GM19397 (cell line): ENCODE results near the gene MMP23B.

ENCODE experiments used
- ATAC-seq: cut with Tn5 transposase; IDR thresholded peaks from one replicate; pipeline ENCODE4 v1.9.1; 2021; ENCODE audit warnings: mild to moderate bottlenecking, moderate library complexity; ENCODE audit not compliant: unreplicated experiment

Gene MMP23B

DNA sequence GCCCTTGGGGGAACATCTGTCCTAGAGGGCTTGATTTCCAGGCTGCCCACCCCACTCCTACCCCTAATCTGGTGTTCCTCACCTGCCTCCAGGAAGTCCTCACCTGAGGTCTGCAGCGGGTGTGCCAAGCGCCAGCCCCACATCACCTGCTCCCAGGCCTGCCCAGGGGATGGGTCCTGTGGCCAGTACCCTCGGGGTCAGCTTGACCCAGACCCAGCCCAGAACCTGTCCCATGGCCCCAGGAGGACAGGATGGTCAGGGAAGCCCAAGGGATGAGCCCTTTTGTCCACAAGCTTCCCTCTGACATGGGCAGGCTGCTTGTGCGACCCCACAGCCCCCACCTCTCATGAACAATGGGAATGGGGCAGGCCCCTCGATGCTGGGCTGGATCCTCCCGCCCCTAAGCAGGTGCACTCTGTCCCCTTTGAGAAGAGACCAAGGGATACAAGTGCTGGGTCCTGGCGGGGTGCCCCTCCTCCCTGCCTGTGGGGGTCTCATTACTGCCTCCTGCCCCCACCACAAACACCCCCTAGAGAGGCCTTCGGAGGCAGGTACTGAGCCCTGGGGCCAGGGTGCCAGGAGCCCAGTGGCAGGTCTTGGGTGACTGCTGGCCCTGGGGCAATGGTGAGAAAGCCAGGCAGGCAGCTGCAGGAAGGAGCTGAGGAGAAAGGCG is 13.4 kb upstream of the MMP23B start:
- no peak for ATAC-seq

DNA sequence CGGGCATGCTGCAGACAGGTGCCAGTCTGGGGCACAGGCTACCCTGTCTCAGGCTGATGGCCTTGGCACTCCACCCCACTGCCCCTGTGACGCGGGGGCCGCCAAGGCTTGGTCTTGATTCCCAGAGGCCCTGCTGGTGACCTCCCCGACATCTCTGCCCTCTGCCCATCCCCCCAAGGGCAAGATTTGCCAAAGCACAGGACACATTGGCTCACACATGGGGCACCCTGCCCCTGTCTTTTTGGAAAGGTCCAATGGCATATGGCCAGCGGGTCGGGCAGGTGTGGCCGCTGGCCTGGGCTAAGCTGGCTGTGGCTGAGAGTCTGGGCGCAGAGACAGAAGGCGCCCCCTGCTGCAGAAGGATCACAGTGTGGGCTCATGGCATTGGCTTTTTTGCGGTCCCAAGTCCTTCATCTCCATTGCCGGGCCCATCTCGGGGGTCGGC is 12.0 kb upstream of the MMP23B start:
- no peak for ATAC-seq

DNA sequence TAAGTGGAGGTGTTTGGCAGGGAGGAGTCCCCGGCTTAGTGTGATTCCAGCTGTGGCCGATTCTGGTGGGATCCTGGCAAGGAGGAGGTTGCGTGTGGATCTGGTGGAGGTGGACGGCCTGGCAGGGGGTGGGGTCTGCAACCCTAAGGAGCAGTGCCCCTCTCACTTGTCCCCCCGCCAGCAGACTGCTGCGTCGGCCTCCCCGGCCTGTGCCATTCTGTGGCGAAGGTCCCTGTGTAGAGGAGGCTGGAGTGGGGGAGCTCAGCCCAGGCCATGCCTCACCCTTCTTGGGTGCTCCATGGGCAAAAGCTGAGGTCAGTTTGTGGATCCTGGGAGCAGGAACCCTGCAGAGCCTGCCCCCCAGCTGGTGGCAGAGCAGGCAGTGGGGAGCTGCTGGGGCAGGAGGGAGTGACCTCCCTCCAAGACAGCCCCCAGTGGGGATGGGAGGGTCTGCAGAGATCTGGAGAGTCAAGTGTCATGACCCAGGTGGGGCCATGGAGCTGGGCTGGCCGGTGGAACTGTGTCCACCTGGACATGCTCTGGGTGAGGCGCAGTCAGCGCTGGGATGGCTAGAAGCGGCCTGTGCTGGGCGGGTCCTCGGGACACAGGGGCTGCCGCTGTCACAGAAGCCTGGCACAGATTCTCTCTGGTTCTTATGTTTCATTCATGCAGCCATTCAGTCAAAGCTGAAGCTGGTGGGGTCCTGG is 11.4 kb upstream of the MMP23B start:
- ATAC-seq, result no peak

DNA sequence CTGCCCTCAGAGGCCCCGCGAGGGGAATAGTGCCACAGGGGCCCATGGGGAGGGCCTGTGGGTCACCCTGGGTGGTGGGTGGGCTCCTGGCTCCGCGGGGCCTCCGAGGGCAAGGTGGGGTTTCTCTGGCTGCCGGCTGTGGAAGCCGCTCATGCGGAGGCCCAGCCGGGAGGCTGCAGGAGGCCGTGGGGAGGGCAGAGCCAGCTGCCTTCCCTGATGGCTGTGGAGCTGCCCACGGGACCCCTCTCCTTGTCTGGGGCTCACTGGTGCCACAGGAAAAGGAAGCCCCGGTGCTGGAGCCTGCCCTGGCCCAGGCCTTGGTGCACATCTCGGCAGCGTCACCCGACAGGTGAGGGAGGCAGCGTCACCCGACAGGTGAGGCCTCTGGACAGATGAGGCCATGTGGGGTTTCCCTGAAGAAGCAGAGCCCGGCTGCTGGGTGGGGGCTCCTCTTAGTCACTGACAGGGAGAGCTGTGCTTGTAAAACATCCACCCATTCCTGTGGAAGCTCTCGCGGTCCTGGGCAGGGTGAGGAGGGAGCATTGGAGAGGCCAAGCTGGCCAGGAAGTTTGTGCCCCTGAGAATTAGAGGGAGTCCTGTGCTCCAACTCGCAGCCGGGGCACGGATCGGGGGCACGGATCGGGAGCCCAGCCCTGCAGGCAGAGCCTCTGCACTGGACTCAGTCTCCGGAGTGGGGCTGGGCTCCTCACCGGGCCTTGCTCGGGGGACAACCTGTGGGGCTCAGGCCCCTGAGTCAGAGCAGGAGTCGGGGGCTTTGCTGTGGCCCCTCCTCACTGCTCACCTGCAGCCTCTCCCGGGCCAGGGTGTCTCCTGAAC is 10.6 kb upstream of the MMP23B start:
- ATAC-seq, result no peak

DNA sequence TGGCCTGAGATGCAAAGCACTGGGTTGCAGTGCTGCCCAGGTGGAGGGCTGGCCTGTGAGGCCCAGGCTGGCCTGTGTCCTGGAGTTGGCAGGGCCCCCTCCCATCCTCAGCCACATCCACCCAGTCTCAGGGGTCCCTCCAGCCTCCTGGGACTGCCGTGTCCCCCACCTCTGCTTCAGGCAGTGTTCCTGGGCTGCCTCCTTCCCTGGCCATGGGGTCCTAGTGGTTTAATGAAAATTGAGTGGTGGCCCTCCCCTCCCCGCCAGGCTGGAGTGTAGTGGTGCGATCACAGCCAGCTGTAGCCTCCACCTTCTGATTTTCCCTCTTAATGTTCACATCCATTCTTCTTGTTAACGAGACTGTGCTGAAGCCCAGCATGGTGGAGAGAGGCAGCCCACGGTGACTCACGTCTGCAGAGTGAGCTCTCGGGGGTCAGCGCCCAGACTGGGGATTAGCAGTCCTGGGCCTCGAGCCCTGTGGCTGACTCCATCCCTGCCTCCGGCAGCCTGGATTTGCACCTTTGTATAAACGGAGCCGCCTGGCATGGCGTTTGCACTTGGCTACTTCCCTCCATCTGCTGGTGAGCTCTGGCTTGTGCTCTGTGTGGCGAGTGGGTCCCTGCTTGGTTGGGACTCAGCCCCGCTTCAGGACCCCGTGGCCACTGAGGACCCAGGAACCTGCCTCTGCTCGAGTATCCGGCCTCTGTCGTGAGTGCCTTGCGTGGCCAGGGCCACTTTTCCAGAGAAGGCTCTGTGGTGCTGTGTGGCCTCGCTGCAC is 9.8 kb upstream of the MMP23B start:
- ATAC-seq, result no peak

DNA sequence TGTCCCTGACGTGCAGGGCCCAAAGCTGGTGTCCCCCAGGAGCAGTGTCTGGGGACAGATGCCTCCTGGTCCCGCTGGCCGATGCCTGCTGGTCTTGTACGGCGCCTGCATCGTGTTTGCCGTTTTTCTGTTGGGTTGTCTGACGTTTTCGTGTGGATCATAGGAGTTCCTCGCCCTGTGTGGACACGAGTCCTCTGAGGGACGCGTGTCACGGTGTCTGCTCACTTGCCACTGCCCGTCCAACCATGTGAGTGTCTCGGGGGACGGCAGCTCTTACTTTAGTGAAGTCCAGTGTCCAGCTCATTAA is 9.2 kb upstream of the MMP23B start:
- ATAC-seq, result no peak

DNA sequence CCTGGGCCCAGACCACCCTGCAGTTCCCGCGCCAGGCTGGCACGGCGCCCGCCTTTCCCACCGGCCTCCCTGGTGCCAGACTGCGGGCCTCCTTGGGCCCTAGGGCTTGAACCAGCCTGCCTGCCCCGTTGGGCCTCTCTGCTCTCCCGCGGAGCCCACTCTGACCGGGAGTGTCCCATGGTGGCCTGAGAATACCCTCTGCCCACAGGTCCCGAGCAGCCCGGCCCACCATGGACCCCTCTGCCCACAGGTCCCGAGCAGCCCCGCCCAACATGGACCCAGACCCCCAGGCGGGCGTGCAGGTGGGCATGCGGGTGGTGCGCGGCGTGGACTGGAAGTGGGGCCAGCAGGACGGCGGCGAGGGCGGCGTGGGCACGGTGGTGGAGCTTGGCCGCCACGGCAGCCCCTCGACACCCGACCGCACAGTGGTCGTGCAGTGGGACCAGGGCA is 8.8 kb upstream of the MMP23B start:
- no peak for ATAC-seq

DNA sequence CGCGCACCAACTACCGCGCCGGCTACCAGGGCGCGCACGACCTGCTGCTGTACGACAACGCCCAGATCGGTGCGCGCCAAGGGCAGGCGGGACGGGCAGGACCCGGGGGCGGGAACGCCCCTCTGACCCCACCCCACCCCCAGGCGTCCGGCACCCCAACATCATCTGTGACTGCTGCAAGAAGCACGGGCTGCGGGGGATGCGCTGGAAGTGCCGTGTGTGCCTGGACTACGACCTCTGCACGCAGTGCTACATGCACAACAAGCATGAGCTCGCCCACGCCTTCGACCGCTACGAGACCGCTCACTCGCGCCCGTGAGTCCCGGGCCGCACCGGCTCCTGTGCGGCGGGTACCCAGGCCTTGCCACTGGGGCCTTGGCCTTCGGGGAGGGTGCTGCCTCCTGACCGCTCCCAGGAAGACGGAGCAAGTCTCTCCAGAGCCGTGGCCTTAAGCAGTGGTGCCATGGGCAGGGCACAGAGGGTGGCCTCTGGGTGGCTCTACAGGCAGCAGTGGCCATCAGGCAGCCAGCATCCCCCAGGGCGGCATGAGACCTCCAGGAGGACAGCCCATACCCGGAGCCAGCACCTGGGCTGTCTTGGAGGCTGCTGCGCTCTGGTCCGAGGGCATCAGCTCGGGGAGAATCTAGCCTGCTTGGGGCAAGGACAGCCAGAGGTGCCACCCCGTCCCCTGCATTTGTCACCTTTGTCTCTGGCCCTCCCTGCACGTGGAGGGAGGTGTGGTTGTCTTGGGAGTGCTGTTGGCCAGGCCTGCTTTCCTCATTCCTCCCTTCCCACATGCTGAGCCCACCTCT is 8.1 kb upstream of the MMP23B start:
- ATAC-seq, result no peak

DNA sequence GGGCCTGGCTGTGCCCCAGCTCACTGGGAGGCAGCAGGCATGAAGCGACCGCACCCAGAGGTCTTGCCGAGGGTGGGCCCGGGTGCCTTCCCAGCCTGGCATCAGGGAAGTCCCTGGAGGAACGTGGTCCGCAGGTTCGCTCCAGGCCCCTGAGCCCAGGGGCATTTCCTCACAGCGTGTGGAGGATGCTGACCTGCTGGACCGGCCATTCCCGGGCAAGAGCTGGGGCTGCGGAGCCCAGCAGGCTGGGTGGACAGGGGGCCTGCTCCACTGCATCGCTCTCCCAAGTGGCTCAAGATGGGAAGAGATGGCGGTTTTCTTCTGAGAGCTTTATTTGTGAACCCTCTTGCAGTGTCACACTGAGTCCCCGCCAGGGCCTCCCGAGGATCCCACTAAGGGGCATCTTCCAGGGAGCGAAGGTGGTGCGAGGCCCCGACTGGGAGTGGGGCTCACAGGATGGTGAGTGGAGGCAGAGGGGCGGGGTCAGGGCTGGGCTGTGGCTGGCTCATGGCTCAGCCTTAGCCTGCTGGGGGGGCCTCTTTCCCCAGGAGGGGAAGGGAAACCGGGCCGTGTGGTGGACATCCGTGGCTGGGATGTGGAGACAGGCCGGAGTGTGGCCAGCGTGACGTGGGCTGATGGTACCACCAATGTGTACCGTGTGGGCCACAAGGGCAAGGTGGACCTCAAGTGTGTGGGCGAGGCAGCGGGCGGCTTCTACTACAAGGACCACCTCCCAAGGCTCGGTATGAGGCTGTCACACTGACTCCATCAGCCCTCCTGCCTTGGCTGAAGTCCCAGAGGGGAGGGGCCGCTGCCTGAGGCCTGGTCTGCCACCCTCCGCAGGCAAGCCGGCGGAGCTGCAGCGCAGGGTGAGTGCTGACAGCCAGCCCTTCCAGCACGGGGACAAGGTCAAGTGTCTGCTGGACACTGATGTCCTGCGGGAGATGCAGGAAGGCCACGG is 7.2 kb upstream of the MMP23B start:
- ATAC-seq, result no peak

DNA sequence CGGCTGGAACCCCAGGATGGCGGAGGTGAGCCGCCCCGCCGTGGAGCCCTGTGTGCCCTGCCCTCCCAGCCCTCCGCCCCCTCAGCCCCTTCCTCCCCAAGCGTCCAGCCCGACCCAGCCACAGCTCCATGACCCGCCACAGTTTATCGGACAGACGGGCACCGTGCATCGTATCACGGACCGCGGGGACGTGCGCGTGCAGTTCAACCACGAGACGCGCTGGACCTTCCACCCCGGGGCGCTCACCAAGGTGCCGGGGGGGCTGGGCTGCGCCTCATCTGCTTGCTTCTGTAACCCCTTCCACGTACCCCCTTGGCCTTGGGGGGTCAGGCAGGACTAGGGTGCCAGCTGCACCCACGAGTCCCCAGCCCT is 6.6 kb upstream of the MMP23B start:
- no peak for ATAC-seq

DNA sequence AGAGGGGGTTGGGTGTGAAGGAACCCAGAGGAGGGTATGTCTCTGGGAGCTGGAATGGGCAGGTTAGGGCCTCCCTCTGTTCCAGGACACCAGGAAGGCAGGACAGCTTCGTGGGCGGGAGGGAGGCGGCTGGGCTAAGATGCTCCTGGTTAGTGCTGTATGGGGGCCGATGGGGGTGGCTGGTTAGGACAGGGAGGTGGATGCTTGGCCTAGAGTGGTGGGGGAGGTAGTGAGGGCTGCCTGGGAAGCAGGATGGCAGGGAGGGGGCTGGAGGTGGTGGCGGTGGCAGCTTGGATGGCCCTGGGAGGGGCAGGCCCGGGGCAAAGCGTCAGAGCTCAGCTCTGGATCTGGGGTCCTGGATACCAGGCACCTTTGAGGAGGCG is 6.2 kb upstream of the MMP23B start:
- no peak for ATAC-seq

DNA sequence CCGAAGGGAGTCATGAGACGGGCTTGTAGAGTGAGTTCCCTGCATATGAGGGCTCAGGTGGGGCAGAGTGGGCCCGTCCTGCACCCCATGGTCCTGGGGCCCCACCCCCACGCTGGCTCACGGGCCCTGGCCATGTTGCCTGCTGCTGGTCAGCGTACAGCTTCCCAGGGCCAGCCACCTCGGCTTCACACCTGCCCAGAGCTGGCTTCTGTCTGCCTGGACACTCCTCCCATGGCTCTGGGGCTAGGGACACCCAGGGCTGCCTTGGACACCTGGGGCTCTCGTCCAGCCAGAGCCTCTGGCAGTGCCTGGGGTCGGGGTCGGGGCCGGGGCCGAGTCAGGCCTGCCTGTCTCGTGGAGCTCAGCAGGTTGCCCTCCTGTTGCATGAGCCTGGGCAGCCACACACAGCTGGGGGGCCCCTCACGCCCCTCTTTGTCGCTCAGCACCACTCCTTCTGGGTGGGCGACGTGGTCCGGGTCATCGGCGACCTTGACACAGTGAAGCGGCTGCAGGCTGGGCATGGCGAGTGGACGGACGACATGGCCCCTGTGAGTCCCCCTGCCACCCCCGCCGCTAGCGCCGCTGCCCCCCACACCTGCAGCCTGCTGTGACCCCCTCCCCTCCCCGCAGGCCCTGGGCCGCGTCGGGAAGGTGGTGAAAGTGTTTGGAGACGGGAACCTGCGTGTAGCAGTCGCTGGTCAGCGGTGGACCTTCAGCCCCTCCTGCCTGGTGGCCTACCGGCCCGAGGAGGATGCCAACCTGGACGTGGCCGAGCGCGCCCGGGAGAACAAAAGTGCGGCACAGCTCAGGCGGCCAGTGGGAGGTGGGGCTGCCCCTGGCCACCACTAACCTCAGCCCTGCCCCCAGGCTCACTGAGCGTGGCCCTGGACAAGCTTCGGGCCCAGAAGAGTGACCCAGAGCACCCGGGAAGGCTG is 5.5 kb upstream of the MMP23B start:
- no peak for ATAC-seq

DNA sequence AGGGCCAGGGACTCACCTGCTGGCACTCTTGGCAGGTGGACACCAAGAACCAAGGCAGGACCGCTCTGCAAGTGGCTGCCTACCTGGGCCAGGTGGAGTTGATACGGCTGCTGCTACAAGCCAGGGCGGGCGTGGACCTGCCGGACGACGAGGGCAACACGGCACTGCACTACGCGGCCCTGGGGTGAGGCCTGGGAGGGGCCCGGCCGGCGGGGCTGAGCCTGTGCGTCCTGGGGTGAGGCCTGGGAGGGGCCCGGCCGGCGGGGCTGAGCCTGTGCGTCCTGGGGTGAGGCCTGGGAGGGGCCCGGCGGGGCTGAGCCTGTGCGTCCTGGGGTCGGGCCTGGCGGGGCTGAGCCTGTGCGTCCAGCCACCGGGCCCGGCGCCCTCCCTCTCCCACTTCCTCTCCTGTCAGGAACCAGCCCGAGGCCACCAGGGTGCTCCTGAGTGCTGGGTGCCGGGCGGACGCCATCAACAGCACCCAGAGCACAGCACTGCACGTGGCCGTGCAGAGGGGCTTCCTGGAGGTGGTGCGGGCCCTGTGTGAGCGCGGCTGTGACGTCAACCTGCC is 4.6 kb upstream of the MMP23B start:
- no peak for ATAC-seq

DNA sequence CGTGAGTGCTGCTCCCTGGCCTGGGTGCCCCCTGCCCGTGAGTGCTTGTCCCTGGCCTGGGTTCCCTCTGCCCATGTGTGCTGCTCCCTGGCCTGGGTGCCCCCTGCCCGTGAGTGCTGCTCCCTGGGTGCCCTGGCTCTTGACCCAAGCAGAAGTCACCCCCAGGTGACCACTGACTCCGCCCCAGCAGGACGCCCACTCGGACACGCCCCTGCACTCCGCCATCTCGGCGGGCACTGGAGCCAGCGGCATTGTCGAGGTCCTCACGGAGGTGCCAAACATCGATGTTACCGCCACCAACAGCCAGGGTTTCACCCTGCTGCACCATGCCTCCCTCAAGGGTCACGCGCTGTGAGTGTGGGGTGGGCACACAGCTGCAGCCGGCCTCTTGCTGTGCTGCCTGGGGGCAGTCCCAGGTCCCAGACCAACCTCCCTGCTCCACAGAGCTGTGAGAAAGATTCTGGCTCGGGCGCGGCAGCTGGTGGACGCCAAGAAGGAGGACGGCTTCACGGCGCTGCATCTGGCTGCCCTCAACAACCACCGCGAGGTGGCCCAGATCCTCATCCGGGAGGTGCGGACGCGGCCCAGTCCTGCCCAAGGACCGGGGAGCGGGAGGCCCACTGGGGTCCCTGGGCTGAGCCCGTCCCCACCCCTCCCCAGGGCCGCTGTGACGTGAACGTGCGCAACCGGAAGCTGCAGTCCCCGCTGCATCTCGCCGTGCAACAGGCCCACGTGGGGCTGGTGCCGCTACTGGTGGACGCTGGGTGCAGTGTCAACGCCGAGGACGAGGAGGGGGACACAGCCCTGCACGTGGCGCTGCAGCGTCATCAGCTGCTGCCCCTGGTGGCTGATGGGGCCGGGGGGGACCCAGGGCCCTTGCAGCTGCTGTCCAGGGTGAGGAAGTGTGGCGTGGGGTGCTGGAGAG is 3.9 kb upstream of the MMP23B start:
- ATAC-seq, result no peak

DNA sequence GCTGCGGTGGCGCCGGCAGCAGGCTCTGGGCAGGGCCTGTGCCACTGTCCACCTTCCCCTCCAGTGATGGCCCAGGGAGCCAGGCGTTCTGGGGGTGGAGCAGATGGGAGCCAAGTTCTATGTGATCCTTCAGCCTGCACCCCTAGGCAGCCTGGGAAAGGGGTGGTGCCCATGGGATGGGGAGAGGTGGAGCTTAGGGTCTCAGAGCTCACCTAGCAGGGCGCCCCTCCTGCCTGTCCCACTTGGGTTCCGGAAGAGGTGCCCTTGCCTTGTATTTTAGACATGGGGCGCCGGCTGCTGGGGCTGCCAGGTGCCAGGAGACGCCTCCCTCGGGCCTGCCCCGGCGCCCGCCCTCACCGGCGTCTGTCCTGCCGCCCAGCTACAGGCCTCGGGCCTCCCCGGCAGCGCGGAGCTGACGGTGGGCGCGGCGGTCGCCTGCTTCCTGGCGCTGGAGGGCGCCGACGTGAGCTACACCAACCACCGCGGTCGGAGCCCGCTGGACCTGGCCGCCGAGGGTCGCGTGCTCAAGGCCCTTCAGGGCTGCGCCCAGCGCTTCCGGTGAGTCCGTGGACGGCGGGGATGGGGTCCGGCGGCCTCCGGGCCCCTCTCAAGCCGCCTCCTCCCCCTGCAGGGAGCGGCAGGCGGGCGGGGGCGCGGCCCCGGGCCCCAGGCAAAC is 3.1 kb upstream of the MMP23B start:
- no peak for ATAC-seq
